GM23338 (cell line): ENCODE results near the gene ACP5. TPM values are rescaled to one million over a fixed set of nuclear protein-coding genes. Genes with fewer than 3 reads are reported as not detected.

Source experiments
- ATAC-seq: fragments of 200-7000 bp; cut with Tn5 transposase; 3 replicates; pipeline ENCODE4 v1.9.1; 2020
- DNase-seq: peaks from one replicate; pipeline ENCODE4 v3.0.0-alpha.2; 2015; ENCODE audit warnings: low spot score
- H2AFZ ChIP-seq: fragments of 200-600 bp; sonication (generic); 2 replicates; pipeline ENCODE4 v1.8.0; 2016; ENCODE audit warnings: antibody characterized with exemption, mild to moderate bottlenecking, moderate library complexity
- H3F3A ChIP-seq: fragments of 200-600 bp; sonication (generic); replicated peaks from 2 replicates; pipeline ENCODE4 v1.8.0; 2017; ENCODE audit warnings: antibody characterized with exemption, mixed run types, low read depth
- H3K27ac ChIP-seq: fragments of 200-600 bp; sonication (generic); 2 replicates; pipeline ENCODE4 v1.6.1; 2016; ENCODE audit warnings: low read depth
- H3K27me3 ChIP-seq: fragments of 200-600 bp; sonication (generic); 2 replicates; pipeline ENCODE4 v1.8.0; 2016; ENCODE audit warnings: mild to moderate bottlenecking, mixed run types, moderate library complexity; ENCODE audit not compliant: insufficient read depth
- H3K36me3 ChIP-seq: fragments of 200-600 bp; sonication (generic); 2 replicates; pipeline ENCODE4 v1.8.0; 2016; ENCODE audit warnings: mild to moderate bottlenecking; ENCODE audit not compliant: insufficient read depth
- H3K4me1 ChIP-seq: fragments of 200-600 bp; sonication (generic); 2 replicates; pipeline ENCODE4 v1.8.0; 2016; ENCODE audit warnings: mild to moderate bottlenecking, moderate library complexity; ENCODE audit not compliant: insufficient read depth
- H3K4me2 ChIP-seq: fragments of 200-600 bp; sonication (generic); 2 replicates; pipeline ENCODE4 v1.7.1; 2017; ENCODE audit warnings: mixed run types
- H3K4me3 ChIP-seq: fragments of 200-600 bp; sonication (generic); 2 replicates; pipeline ENCODE4 v1.6.1; 2016; ENCODE audit warnings: mixed run types
- H3K79me2 ChIP-seq: fragments of 200-600 bp; sonication (generic); replicated peaks from 2 replicates; pipeline ENCODE4 v1.8.0; 2017; ENCODE audit warnings: mild to moderate bottlenecking; ENCODE audit not compliant: insufficient read depth
- H3K9me2 ChIP-seq: fragments of 200-600 bp; sonication (generic); 2 replicates; pipeline ENCODE4 v1.8.0; 2017; ENCODE audit not compliant: insufficient read depth
- H4K20me1 ChIP-seq: fragments of 200-600 bp; sonication (generic); replicated peaks from 2 replicates; pipeline ENCODE4 v1.8.0; 2017; ENCODE audit warnings: mild to moderate bottlenecking; ENCODE audit not compliant: insufficient read depth
- H3K27ac Mint-ChIP-seq: 2 replicates; pipeline ENCODE4 v1.8.0; 2020; ENCODE audit warnings: inconsistent platforms, mild to moderate bottlenecking, moderate library complexity, mixed read lengths
- H3K27me3 Mint-ChIP-seq: 3 replicates; pipeline ENCODE4 v1.8.0; 2022; ENCODE audit warnings: low read depth, mild to moderate bottlenecking, moderate library complexity, mixed read lengths, inconsistent platforms; ENCODE audit not compliant: insufficient read depth, poor library complexity
- H3K36me3 Mint-ChIP-seq: 3 replicates; pipeline ENCODE4 v1.8.0; 2021; ENCODE audit warnings: low read depth, mild to moderate bottlenecking, inconsistent platforms, moderate library complexity, mixed read lengths
- H3K4me1 Mint-ChIP-seq: 3 replicates; pipeline ENCODE4 v1.8.0; 2020; ENCODE audit warnings: mild to moderate bottlenecking, inconsistent platforms, mixed read lengths
- H3K4me3 Mint-ChIP-seq: 3 replicates; pipeline ENCODE4 v1.8.0; 2021; ENCODE audit warnings: moderate library complexity, mild to moderate bottlenecking, inconsistent platforms, mixed read lengths
- H3K9me3 Mint-ChIP-seq: 3 replicates; pipeline ENCODE4 v1.8.0; 2020; ENCODE audit warnings: moderate library complexity, mild to moderate bottlenecking, inconsistent platforms, mixed read lengths
- EZH2phosphoT487 ChIP-seq: fragments of 200-600 bp; sonication (generic); IDR thresholded peaks from one replicate; pipeline ENCODE4 v1.8.1; 2018; ENCODE audit warnings: antibody characterized with exemption; ENCODE audit not compliant: unreplicated experiment
- JUNB ChIP-seq: IDR thresholded peaks from one replicate; pipeline ENCODE4 v1.6.1; 2016; ENCODE audit warnings: antibody characterized with exemption; ENCODE audit not compliant: unreplicated experiment
- POLR2AphosphoS5 ChIP-seq: IDR thresholded peaks from 2 replicates; pipeline ENCODE4 v1.6.1; 2016; ENCODE audit warnings: antibody characterized with exemption, low read depth
- ZNF114 ChIP-seq: fragments of 250-450 bp; sonication (Bioruptor Pico); IDR thresholded peaks from 2 replicates; pipeline ENCODE4 v1.5.0; 2020; ENCODE audit warnings: mild to moderate bottlenecking, moderate library complexity
- polyA plus RNA-seq: library from polyadenylated mRNA; unstranded; fragments of >200 nt; fragmentation: Nextera tagmentation; extraction: Ambion mirVana; gene quantifications from 2 replicates; pipeline ENCODE4 v1.2.1, GENCODE V29; 2016
- total RNA-seq: library from RNA; depleted of rRNA; stranded (reverse); fragments of >200 nt; shearing (Covaris generic); gene quantifications from 2 replicates; pipeline ENCODE4 v1.2.3, GENCODE V29; 2014
- TF ChIP-seq, protein P1 (sequence below), 2 experiments: fragments of 200-600 bp in 1 of 2; sonication (generic) in 1 of 2; conservative IDR thresholded peaks; 2 replicates each; pipeline versions ENCODE4 v1.5.1 to v1.6.1; 2016 to 2017; ENCODE audit warnings: antibody characterized with exemption in 2 of 2, low read depth in 2 of 2, mild to moderate bottlenecking in 2 of 2, moderate library complexity in 1 of 2
- TF ChIP-seq, protein P2 (sequence below): IDR thresholded peaks from 2 replicates; pipeline ENCODE4 v1.6.1; 2016; ENCODE audit warnings: antibody characterized with exemption

Gene ACP5
- total and polyA plus RNA-seq, 2 experiments from 2014 or later, result 6.7 to 12.8 TPM

DNA sequence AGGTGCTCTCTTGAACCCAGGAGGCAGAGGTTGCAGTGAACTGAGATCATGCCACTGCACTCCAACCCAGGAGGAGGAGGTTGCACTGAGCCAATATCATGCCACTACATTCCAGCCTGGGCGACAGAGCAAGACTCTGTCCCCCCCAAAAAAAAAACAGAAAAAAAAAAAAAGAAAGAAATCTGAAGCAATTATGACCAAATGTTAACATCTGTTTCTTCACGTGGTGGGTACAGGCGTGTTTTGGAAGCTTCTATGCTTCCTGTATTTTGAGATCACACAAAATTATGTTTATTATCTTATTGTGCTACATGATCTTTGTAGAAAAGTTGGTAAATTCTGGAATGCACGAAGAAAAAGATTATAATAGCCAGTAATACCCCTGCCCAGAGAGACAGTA is 2.7 kb upstream of the ACP5 start:
- H3K4me3 Mint-ChIP-seq, result no peak overlapping the region
- peaks cover 9% of the 10 kb centered on the region; the same call in 1 of the 3 replicates for H3K4me1 Mint-ChIP-seq
- H3K27ac Mint-ChIP-seq, result no peak overlapping the region
- no peak overlapping the region for H3K4me2 ChIP-seq
- ATAC-seq (no peak), DNase-seq (no peak)
- no peaks in the 10 kb centered on the region for H3K9me2 ChIP-seq
- 0 out of 2 replicates have a peak, but pooled peaks cover 3% of the 10 kb centered on the region for H3F3A ChIP-seq
- no peak overlapping the region for H3K4me3 ChIP-seq
- no peaks in the 10 kb centered on the region for H3K79me2 ChIP-seq
- H3K36me3 Mint-ChIP-seq, result no peaks in the 10 kb centered on the region
- TF ChIP-seq POLR2AphosphoS5, result no peak
- no peak for TF ChIP-seq EZH2phosphoT487
- TF ChIP-seq JUNB, result no peak
- TF ChIP-seq, protein P1, sequence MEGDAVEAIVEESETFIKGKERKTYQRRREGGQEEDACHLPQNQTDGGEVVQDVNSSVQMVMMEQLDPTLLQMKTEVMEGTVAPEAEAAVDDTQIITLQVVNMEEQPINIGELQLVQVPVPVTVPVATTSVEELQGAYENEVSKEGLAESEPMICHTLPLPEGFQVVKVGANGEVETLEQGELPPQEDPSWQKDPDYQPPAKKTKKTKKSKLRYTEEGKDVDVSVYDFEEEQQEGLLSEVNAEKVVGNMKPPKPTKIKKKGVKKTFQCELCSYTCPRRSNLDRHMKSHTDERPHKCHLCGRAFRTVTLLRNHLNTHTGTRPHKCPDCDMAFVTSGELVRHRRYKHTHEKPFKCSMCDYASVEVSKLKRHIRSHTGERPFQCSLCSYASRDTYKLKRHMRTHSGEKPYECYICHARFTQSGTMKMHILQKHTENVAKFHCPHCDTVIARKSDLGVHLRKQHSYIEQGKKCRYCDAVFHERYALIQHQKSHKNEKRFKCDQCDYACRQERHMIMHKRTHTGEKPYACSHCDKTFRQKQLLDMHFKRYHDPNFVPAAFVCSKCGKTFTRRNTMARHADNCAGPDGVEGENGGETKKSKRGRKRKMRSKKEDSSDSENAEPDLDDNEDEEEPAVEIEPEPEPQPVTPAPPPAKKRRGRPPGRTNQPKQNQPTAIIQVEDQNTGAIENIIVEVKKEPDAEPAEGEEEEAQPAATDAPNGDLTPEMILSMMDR (conservative IDR thresholded peaks at IDR 0.05; ENCODE audit: low read depth in 2 of 2), result no peak
- TF ChIP-seq, protein P2, sequence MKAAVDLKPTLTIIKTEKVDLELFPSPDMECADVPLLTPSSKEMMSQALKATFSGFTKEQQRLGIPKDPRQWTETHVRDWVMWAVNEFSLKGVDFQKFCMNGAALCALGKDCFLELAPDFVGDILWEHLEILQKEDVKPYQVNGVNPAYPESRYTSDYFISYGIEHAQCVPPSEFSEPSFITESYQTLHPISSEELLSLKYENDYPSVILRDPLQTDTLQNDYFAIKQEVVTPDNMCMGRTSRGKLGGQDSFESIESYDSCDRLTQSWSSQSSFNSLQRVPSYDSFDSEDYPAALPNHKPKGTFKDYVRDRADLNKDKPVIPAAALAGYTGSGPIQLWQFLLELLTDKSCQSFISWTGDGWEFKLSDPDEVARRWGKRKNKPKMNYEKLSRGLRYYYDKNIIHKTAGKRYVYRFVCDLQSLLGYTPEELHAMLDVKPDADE, result no peak
- H3K9me3 Mint-ChIP-seq, result no peaks in the 10 kb centered on the region
- H3K4me1 ChIP-seq, result no peaks in the 10 kb centered on the region
- no peaks in the 10 kb centered on the region for H4K20me1 ChIP-seq
- H3K27ac ChIP-seq, result no peak overlapping the region
- no peaks in the 10 kb centered on the region for H3K36me3 ChIP-seq
- H3K27me3 ChIP-seq, result peaks cover 6% of the 10 kb centered on the region; the same call in 1 of the 2 replicates
- no peak overlapping the region for H2AFZ ChIP-seq
- peaks cover 17% of the 10 kb centered on the region for H3K27me3 Mint-ChIP-seq

DNA sequence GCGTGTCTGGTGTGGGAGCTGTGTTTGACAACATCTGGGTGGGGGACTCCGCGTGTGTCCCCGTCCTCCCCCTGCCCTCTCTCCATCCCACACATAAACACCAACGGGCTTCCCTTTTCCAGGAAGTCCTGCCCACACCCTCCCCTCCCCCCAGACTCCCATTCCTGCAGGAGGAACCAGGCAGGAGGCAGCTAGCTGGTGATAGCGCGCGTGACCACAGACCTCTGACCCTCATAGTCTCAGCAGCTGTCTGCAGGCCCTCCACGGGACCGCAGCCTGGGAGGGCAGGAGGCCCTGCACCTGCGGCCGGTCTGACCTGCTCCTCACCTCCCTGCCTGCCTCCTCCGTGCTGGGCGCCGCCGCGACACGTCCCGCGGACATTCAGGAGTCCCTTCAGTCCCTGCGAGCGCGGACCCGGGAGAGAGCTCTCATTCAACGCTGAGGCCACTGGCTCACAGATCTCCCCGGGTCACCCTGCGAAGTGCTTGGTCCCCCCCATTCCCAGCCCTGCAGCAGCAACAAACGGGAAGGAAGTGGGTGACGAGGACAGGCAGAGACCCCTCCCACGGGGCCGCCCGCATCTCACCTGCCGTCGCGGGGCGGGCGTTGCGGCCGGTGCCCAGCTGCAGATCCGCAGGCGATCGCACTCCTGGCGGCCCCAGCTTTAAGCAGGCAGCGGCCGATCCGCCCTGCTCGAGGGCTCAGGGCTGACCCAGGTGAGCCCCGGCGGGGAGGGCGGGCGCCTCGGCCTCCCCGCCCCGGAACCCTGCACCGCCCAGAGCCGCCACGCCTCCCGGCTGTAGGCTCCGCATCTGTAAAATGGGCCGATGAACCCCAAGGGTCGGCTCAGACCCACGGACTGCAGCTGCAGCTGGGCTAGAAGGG is 1.1 kb upstream of the ACP5 start:
- DNase-seq (peak; percentile 67), ATAC-seq (peak; percentile 84)
- TF ChIP-seq POLR2AphosphoS5 (peak; percentile 55; the same call in 1 of the 2 replicates), ZNF114 (CRISPR knock-in tag) (no peak)
- Histone ChIP-seq H3K27ac (no peak overlapping the region), H3K9me2 (no peaks in the 10 kb centered on the region), H3K36me3 (no peaks in the 10 kb centered on the region), H3K4me3 (peak overlapping the region; percentile 70), H3K4me1 (no peaks in the 10 kb centered on the region), H3K4me2 (peak overlapping the region; percentile 83), H3F3A (0 out of 2 replicates have a peak, but pooled peaks cover 3% of the 10 kb centered on the region), H3K79me2 (no peaks in the 10 kb centered on the region), H4K20me1 (no peaks in the 10 kb centered on the region), H3K27me3 (peaks cover 6% of the 10 kb centered on the region; the same call in 1 of the 2 replicates), H2AFZ (peak overlapping the region; percentile 96)
- Mint-ChIP-seq H3K4me1 (peaks cover 9% of the 10 kb centered on the region; the same call in 1 of the 3 replicates), H3K27ac (no peak overlapping the region), H3K4me3 (peak overlapping the region; percentile 65), H3K36me3 (no peaks in the 10 kb centered on the region), H3K27me3 (peaks cover 17% of the 10 kb centered on the region), H3K9me3 (no peaks in the 10 kb centered on the region)
